ENCODE measurements around the gene DHX38. TPM values are rescaled to one million over a fixed set of nuclear protein-coding genes. Genes with fewer than 3 reads are reported as not detected.

DHX38 gene
- total RNA-seq, 1 donor from 2014 or later = 68.6 TPM

GRCh38 chr16:72142476-72142875 lies 48.8 kb downstream of the DHX38 start:
- intact Hi-C loops (cut with DNase I) = no loop called here
- ATAC-seq = no peak
- no peak for DNase-seq (ENCODE audit: low spot score)

GRCh38 chr16:72149676-72150464 lies 56.2 kb downstream of the DHX38 start:
- no peak for ATAC-seq
- intact Hi-C loops (cut with DNase I) = no loop called here
- DNase-seq (ENCODE audit: low spot score) = no peak

- no peak for ATAC-seq
- no peak for DNase-seq (ENCODE audit: low spot score)
- intact Hi-C loops (cut with DNase I) = no loop called here
Measured at GRCh38 chr16:72159386-72159785, 65.7 kb downstream of the DHX38 start.

- ATAC-seq (no peak), DNase-seq (ENCODE audit: low spot score) (no peak)
- intact Hi-C loops (cut with DNase I) = no loop called here
Measured at GRCh38 chr16:72159801-72160200, 66.2 kb downstream of the DHX38 start.

GRCh38 chr16:72162105-72162692 lies 68.6 kb downstream of the DHX38 start:
- ATAC-seq (no peak), DNase-seq (ENCODE audit: low spot score) (no peak)
- intact Hi-C loops (cut with DNase I) = no loop called here

Other genes with a start within 250 kb of the DHX38 start
- 34.4 TPM for gene ATXN1L, start 247.9 kb upstream of the DHX38 start, total RNA-seq
- 6.7 TPM for gene ZNF821, start 209.7 kb upstream of the DHX38 start, total RNA-seq
- gene IST1, start 198.3 kb upstream of the DHX38 start, total RNA-seq = 189 TPM
- gene PKD1L3, start 93.4 kb upstream of the DHX38 start, total RNA-seq = 0.40 TPM
- gene DHODH, start 85.1 kb upstream of the DHX38 start, total RNA-seq = 8.1 TPM
- gene HP, start 39.3 kb upstream of the DHX38 start, total RNA-seq = 35.4 TPM
- 3.0 TPM for gene HPR, start 30.6 kb upstream of the DHX38 start, total RNA-seq
- gene TXNL4B, start 227 bp upstream of the DHX38 start, total RNA-seq = 18.8 TPM
- 0.36 TPM for gene PMFBP1, start 78.3 kb downstream of the DHX38 start, total RNA-seq

All from sciatic nerve (tissue), 2 donors.